Left colon (tissue), 2 donors: ENCODE results near the gene HIP1. TPM values are rescaled to one million over a fixed set of nuclear protein-coding genes. Genes with fewer than 3 reads are reported as not detected.
"Not testable (repeated sequence)": the region's sequence is repeated elsewhere in the genome, so short reads cannot be mapped to it uniquely, and the experiment has no call there.

ENCODE experiments used
- ATAC-seq: fragments of 200-7000 bp; cut with Tn5 transposase; one replicate; pipeline ENCODE4 v1.9.1; 2020; ENCODE audit warnings: mild to moderate bottlenecking, moderate library complexity
- DNase-seq, 2 donors: peaks; one replicate each; pipeline ENCODE4 v3.0.0-alpha.2; 2020
- intact Hi-C, 2 donors: fragments of 100-400 bp; cut with DNase I in 1 of 2; cut with micrococcal nuclease in 1 of 2; formaldehyde crosslinking; loops; one replicate each; pipeline versions ENCODE4 v1.11.2 to v1.14.0; 2022; cut with DNase I, micrococcal nuclease
- total RNA-seq, 2 donors: library from RNA; stranded (reverse); fragmentation: NEBNext Ultra II Directional; extraction: Animal tissue kit (Norgen Biotek cat#: 25700); gene quantifications; one replicate each; pipeline ENCODE4 v1.2.1, GENCODE V29; 2021
- donor health status: DM: no; HTN: no; CAD: no.
- donor health status: DM: yes; HTN: yes; CAD: no.

Gene HIP1
- total RNA-seq, 2 donors from 2014 or later, result 5.7 to 6.2 TPM

- intact Hi-C loops, result no loop called here
- peak; percentile 72 to 73 for DNase-seq
- ATAC-seq, result no peak
Observed at GRCh38 chr7:75740846-75741497, 2.2 kb upstream of the HIP1 start.

- DNase-seq (peak in 1 of 2 donors; percentile 31), ATAC-seq (no peak)
- intact Hi-C loops, result no loop called here
Observed at GRCh38 chr7:75739796-75740672, 1.3 kb upstream of the HIP1 start.

DNA sequence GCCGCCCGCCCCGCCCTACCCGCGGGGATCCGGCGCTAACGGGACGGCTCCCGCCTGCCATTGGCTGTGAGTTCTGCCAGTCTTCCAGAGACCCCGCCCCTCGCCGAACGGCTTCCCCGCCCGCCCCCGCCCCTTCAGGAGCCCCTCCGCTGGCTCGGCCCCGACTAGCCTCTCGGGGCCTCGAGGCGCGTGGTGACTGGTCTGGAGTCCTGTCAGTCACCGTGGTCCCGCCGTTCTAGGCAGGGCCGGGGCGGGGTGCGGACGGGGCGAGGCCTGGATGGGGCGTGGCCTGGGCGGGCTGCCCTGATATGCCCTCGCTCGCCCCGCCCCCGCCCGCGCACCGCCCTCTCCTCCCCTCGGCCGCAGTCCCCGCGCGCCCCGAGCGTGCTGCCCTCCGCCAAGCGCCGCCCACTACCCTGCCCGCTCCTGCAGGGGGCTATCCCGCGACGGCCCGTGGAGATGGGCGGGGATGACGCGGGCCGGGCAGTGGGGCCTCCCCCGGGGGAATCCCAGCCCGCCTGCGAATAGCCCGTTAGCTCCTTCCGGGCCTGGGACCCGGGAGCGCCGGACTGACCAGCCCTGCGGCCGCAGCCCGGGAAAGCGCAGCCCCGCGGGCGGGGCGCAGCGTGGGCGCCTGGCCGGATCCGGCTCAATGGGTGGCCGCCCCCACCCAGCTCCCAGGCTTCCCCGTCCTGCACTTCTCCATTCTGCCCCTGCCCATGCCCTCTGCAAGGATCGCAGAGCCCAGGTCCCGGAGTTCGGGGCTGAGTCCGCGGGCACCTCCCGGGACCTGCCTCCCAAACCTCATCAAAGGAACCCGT is 444 bp upstream of the HIP1 start:
- DNase-seq (peak; percentile 99), ATAC-seq (peak; percentile 95)
- intact Hi-C loops, result no loop called here

DNA sequence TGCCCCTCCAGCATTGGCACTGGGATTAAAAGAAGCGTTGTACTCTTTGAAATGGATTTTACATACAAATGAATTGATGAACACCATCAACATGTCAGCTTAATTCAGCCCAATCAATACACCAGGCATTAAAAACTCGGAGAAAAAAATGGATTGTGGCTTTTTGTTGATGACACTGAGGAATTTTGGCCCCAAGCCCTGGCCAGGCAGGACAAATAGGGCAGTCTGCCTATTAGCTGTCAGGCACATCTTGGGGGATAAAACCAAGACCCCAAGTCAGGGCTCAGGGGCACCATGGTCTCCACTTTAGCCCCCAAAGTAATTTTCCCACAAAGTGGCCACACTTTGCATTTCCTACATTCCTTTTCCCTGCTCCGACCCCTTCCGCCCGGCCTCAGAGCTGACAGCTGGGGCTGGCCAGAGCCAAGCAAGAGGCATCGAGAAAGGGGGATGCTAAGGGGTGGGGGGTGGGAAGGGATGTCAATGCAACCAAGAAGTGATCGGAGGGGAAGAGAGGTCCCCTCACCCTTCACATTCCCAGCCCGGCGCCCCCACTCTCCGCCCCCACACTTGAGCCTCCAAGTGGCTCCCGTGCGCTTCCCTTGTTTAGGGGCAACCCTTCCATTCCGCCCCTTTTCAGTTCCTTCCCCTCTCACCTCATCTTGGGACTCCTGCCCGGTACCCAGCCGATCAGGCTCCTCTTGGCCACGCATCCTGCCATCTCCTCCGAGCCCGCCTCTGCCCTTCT is 711 bp downstream of the HIP1 start:
- ATAC-seq, result no peak
- DNase-seq, result no peak
- intact Hi-C loops, result no loop called here

- no peak for DNase-seq
- no peak for ATAC-seq
- intact Hi-C loops, result no loop called here
Observed at GRCh38 chr7:75735581-75736350, 3.0 kb downstream of the HIP1 start.

DNA sequence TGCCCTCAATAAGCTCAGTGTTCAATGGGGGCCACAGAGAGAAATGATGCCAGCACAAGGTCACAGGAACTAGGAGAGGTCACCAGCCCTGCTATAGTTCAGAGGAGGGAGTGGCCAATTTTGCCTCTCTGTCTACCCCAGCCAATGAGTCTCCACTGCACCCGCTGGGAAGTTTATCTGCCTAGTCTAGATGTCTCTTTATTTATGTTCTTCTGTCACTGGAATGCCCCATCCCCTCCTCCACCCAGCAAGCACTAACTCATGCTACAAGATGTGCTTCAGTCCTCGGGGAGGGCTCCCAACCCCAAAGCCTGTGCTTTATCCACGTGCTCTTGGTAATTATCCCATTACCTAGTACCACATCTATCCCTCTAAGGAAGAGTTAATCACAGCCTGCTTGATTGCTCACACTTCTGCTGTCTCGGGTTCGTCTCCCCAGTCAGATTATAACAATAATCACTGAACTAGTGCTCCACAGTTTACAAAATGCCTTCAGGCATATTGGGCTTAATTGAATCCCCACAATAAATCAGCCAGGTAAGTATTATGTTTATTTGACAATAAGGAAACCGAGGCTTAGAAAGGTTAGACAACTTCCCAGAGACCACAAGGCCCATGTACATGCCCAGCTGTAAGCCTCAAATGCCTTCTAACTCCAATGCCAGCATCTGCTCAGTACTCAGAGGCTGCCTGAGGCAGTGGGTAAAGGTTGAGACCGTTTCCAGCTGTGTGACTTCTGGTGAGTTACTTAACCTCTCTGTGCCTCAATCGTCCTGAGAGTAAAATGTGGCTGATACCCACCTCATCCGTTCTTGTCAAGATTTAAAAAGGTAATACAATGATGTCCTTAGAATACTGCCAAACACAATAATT is 3.9 kb downstream of the HIP1 start:
- no peak for ATAC-seq
- no peak for DNase-seq
- intact Hi-C loops, result no loop called here

DNA sequence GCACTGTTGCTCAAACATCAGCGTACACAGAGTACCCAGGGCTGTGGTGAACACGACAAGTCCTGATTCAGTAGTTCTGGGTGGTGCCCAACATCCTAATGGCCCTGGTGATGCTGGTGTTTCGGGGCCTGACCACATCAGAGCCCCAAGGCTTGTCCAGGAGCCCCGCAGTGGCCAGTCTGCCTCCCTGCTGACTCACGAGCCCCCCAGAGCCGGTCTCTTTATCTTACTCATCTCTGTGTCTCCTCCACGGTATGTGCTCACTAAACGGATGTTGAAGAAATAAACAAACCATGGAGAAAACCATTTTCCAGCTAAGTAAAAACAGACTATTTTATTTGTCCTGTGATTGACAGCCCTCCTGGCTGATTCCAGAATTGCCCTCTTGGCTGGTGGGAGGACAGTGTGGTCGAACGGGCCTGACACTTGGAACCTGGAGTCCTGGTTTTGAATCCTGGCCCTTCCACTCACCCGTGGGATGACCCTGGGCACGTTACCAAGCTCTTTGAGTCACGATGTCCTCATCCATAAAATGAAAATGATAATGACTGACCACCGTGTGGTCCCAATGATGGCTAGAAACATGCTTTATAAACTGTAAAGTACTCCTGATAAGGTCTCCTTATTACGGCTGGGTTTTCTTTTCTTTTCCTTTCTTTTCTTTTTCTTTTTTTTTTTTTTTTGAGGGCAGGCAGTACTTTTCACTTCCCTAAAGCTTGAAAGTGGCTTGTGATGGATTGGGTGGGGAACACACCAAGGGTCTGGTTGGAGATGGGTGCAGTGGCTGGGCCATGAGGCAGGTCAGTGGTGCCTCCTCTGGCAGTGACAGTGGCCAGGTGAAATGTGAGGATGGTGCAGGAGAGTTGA is 5.7 kb downstream of the HIP1 start:
- DNase-seq (no peak), ATAC-seq (no peak)
- intact Hi-C loops, result no loop called here

GRCh38 chr7:75732016-75732521 is 6.7 kb downstream of the HIP1 start:
- intact Hi-C loops, result no loop called here
- ATAC-seq, result no peak
- DNase-seq, result no peak

- intact Hi-C loops, result no loop called here
- DNase-seq (no peak), ATAC-seq (no peak)
Observed at GRCh38 chr7:75729851-75730274, 8.9 kb downstream of the HIP1 start.

DNA sequence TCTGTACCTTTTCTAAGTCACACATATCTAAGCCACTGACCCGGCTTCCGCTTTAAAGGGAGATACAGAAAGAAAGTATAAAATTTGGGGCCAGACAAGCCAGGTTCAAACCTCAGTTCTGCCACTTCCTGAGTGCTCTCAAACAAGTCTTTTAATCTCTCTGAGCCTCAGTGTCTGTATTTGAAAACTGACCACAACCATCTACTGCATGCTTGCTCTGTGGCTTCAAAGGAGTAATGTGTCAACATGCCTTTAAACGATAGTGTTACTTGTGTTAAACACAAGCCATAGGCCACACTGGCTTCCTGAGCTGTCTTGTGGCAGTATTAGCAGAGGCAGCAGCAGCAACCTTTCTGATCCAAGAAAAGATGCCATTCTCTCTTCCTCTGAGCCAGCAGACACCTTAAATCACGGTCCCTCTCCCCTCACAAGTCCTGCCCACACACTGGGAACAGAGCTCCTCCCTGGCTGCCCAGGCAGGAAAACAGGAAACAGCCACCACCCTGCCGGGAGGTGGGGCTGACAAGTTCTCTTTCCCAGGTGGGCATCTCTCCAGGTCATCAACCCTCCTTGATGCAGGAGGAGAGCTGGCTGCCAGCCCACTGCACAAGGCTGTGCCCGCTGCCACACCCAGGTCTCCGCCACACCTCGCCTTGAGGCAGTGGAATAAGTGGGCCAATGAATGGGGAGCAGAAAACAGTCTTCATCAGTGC is 10.7 kb downstream of the HIP1 start:
- intact Hi-C loops, result no loop called here
- peak; percentile 98 for ATAC-seq
- DNase-seq, result peak; percentile 90 to 94

DNA sequence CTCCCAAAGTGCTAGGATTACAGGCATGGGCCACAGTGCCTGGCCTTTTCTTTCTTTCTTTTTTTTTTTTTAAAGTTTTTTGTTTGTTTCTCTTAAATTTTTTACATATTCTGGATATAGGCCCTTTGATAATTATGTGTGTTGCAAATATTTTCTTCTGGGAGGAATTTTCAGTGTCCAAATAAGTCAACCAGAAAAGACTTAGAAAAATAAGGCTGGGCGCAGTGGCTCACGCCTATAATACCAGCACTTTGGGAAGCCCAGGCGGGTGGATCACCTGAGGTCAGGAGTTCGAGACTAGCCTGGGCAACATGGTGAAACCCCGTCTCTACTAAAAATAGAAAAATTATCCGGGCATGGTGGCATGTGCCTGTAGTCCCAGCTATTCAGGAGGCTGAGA is 11.4 kb downstream of the HIP1 start:
- intact Hi-C loops, ATAC-seq, DNase-seq: not testable (repeated sequence)

GRCh38 chr7:75725306-75725705 is 13.4 kb downstream of the HIP1 start:
- no peak for ATAC-seq

GRCh38 chr7:75723444-75723843 is 15.3 kb downstream of the HIP1 start:
- no peak for DNase-seq
- no peak for ATAC-seq
- intact Hi-C loops, result no loop called here

More at GRCh38 chr7:75725306-75725705, 13.4 kb downstream of the HIP1 start:
- intact Hi-C loops, result no loop called here
- no peak for DNase-seq

- DNase-seq (no peak), ATAC-seq (no peak)
- intact Hi-C loops, result no loop called here
Observed at GRCh38 chr7:75722373-75722772, 16.4 kb downstream of the HIP1 start.

DNA sequence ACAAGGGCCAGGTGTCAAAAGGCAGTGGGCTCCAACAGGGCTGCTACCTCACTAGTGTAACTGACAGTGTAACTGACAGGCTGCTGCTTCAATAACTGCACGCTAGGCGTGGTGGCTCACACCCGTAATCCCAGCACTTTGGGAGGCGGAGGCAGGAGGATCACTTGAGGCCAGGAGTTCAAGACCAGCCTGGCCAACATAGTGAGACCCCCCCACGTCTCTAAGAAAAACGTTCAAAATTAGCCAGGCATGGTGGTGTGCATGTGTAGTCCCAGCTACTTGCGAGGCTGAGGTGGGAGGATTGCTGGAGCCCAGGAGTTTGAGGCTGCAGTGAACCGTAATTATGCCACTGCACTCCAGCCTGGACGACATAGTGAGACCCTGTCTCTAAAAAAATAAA is 16.8 kb downstream of the HIP1 start:
- intact Hi-C loops, ATAC-seq, DNase-seq: not testable (repeated sequence)
